Activated effector memory CD4-positive, alpha-beta T cell treated with anti-CD3 and anti-CD28 coated beads, Interleukin-2, amount 50 U/mL, for 16 hours (primary cell): ENCODE results near the gene NCOA7.
"Not testable (repeated sequence)": the region's sequence is repeated elsewhere in the genome, so short reads cannot be mapped to it uniquely, and the experiment has no call there.

Experiments
- DNase-seq: peaks from one replicate; pipeline ENCODE4 v3.0.0-alpha.2; 2020

The NCOA7 gene

GRCh38 chr6:125886021-125886420, 95.3 kb downstream of the NCOA7 start:
- no peak for DNase-seq

GRCh38 chr6:125886914-125887313, 96.2 kb downstream of the NCOA7 start:
- DNase-seq = no peak

- DNase-seq = no peak
Observed at GRCh38 chr6:125887372-125887771, 96.6 kb downstream of the NCOA7 start.

GRCh38 chr6:125888989-125889656, 98.4 kb downstream of the NCOA7 start:
- DNase-seq = no peak

GRCh38 chr6:125899726-125900182, 109.0 kb downstream of the NCOA7 start:
- DNase-seq = no peak

DNA sequence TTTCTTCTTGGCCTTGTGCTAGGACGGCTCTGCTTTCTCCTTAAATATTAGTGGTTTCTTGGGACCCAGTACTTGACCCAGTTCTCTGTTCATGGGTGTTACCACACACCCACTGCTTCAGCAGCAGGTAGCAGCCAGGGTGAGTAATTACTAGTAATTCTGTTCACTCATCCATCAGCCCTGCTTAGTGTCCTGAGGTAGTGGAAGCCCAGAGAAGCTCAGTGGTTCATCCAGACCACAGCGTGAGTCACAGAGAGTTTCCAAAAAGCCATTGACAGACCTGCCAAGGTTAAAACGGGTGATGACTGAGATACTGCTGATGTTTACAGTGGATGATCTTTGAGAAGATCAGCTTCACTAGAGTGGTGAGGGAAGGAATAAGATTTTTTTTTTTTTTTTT, 114.1 kb downstream of the NCOA7 start:
- peak; percentile 83 for DNase-seq

DNA sequence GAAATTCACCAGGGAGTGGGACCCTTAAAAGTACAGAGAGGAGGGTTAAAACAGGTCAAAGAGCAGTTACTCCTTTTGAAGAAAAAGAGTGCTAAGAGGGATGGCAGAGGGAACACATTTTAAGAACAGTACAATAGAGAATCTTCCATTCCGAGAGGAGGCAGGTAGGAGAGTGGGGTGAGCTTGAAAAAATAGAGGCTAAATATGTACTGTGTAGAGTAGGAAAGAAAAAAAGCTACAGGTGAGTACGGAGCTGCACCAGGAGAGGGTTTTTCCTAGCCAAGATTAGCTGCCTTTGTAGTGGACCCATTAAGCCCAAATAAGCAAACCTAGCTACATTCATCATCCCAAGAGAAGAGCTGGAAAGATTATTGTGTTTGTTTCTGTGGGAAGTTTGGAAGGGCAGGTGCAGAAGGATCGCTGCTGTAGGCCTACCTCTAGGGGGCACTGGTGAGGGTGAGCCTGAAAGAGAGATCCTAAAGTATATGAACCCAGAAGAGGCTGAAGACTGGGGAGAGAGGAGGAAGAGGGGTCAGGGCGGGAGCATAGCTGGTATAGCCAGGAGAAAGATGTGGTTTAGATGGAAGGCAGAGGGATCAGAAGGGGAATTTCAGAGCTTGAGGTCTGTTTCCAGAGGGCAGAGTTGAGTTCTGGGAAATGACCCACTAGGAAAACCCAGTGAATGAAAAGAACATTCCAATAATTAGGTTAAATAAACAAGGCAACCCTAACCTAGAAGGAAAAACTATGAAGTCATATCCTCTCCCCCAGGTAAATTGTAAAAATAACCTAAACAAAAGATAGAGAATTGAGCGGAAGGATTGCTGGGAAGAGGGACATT, 115.6 kb downstream of the NCOA7 start:
- peak; percentile 78 for DNase-seq

GRCh38 chr6:125910527-125910926, 119.8 kb downstream of the NCOA7 start:
- DNase-seq = no peak

GRCh38 chr6:125911051-125911451, 120.3 kb downstream of the NCOA7 start:
- not testable (repeated sequence) for DNase-seq

- DNase-seq = not testable (repeated sequence)
Observed at GRCh38 chr6:125912430-125912829, 121.7 kb downstream of the NCOA7 start.

GRCh38 chr6:125913145-125913544, 122.4 kb downstream of the NCOA7 start:
- no peak for DNase-seq

- DNase-seq = no peak
Observed at GRCh38 chr6:125913864-125914351, 123.1 kb downstream of the NCOA7 start.

GRCh38 chr6:125918230-125918629, 127.5 kb downstream of the NCOA7 start:
- DNase-seq = no peak

GRCh38 chr6:125918681-125919566, 128.2 kb downstream of the NCOA7 start:
- DNase-seq = peak; percentile 75

- DNase-seq = no peak
Observed at GRCh38 chr6:125919618-125920017, 128.9 kb downstream of the NCOA7 start.

DNA sequence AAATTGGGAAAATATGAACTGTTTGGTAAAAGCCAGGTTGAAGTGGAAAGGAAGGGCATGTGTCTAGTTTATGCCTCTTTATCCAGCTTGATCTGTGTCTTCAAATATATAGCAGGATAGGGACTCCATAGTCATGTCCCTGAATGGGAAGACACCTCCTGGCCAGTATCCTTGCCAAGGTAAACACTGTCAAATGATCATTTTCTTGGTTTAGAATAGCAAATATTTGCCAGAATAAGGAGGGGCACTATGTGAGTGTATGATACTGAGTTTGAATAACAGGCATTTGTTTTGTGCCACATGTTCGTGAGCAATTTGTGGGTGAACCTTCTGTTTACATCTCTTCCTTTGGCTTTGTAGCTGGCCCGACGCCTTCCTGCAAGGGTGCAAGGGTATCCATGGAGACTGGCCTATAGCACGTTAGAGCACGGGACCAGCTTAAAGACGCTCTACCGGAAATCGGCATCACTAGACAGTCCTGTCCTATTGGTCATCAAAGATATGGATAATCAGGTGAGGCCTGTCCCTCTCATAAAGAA, 131.6 kb downstream of the NCOA7 start:
- no peak for DNase-seq

- no peak for DNase-seq
Observed at GRCh38 chr6:125923366-125923877, 132.7 kb downstream of the NCOA7 start.

DNA sequence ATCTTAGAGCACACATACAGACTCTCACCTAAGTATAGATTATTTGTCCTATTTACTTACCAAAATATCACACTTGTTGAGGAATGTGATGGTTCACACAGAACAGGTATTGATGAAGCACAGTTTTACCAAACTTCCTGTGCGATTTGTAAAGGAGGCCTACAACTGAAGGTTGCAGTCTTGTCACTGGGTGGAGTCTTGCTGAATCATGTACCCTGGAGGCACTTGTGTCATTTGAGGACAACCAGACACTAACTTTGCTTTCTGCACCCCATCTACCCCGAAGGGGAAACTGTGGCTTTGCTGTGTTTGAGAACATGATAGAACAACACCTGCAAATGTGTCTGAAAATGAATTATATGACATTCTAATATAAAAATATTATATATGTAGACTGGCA, 133.4 kb downstream of the NCOA7 start:
- DNase-seq = no peak

GRCh38 chr6:125924697-125925358, 134.1 kb downstream of the NCOA7 start:
- no peak for DNase-seq

DNA sequence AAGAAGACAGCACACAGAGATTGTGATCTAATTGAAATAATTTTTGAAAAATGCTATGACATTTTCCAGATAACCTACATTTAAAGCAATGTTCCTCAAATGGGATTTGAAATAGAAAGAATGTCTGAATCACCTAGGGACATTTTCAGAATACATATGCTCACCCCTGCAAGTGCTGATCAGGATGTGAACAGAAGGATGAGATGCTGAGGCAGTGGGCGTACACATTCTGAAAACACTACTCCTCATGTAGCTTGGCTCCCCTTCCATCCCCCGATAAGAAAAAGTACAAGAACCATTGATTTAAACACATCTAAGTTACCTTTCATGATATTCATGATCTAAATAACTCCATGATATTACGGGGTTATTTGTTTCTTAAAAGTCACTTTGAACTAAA, 136.0 kb downstream of the NCOA7 start:
- no peak for DNase-seq

DNA sequence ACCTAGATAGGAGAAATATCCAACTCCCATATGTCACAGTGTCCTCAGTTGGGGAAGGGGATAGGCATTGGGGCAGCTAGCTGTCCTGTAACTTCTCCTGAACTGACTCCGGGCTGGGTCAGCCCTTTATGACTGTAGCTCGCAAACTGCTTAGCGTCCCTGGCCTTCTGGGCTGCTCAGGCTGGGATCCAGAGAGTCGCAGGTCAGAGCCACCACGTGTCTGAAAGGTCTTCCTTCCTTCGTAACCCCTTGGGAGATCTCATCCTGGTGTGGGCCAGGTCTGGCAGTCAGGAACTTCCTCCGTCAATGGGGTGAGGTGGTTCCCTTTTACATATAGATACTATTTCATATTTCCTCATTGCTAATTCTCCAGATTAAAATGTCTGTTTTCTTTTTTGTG, 137.0 kb downstream of the NCOA7 start:
- DNase-seq = no peak
